ENCODE data around the gene MTHFS. TPM values are rescaled to one million over a fixed set of nuclear protein-coding genes. Genes with fewer than 3 reads are reported as not detected.

MTHFS gene
- total RNA-seq, 3 donors from 2014 or later (not counting 1 experiment from before 2014, with no cell fraction given): 7.0 to 10.8 (median 10.5) TPM

DNA sequence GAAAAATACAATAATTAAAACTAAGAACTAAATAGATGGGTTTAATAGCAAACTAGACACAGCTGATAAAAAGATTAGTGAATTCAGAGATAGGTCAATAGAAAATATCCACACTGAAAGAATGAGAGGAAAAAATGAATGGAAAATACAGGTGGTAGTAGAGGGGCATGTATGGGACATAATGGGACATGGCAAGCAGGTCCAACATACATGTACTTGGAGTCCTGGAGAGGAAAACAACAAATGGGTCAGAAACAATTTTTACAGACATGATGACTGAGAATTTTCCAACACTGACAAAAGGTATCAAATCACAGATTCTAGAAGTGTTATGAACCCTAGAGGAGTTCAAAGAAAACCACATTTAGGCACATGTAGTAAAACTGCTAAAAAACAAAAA lies 68.4 kb downstream of the MTHFS start:
- Mint-ChIP-seq H3K9me3 (no peaks in the 10 kb centered on the region), H3K4me1 (peaks cover 30 to 33% of the 10 kb centered on the region in 2 donors), H3K36me3 (no peaks in the 10 kb centered on the region), H3K27me3 (ENCODE audit: low read depth in 2 of 2) (no peaks in the 10 kb centered on the region), H3K4me3 (no peak overlapping the region), H3K27ac (no peak overlapping the region)
- peaks cover 16% of the 10 kb centered on the region for H3K4me1 ChIP-seq (ENCODE audit: control insufficient read depth, insufficient read depth, low read length)
- no peaks in the 10 kb centered on the region for H3K27me3 ChIP-seq (ENCODE audit: control insufficient read depth, insufficient read depth, low read length)
- intact Hi-C loops (cut with micrococcal nuclease): no loop called here
- no peaks in the 10 kb centered on the region for H3K9me3 ChIP-seq (ENCODE audit: control insufficient read depth, insufficient read depth, low read length)
- DNase-seq: no peak
- H3K4me3 ChIP-seq (ENCODE audit: low read length): no peak overlapping the region
- H3K36me3 ChIP-seq (ENCODE audit: control insufficient read depth, insufficient read depth, low read length): no peaks in the 10 kb centered on the region
- ATAC-seq: no peak
- TF ChIP-seq, protein P1, sequence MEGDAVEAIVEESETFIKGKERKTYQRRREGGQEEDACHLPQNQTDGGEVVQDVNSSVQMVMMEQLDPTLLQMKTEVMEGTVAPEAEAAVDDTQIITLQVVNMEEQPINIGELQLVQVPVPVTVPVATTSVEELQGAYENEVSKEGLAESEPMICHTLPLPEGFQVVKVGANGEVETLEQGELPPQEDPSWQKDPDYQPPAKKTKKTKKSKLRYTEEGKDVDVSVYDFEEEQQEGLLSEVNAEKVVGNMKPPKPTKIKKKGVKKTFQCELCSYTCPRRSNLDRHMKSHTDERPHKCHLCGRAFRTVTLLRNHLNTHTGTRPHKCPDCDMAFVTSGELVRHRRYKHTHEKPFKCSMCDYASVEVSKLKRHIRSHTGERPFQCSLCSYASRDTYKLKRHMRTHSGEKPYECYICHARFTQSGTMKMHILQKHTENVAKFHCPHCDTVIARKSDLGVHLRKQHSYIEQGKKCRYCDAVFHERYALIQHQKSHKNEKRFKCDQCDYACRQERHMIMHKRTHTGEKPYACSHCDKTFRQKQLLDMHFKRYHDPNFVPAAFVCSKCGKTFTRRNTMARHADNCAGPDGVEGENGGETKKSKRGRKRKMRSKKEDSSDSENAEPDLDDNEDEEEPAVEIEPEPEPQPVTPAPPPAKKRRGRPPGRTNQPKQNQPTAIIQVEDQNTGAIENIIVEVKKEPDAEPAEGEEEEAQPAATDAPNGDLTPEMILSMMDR (IDR thresholded peaks at IDR 0.05): no peak
- no peak overlapping the region for H3K27ac ChIP-seq (ENCODE audit: low read length)

DNA sequence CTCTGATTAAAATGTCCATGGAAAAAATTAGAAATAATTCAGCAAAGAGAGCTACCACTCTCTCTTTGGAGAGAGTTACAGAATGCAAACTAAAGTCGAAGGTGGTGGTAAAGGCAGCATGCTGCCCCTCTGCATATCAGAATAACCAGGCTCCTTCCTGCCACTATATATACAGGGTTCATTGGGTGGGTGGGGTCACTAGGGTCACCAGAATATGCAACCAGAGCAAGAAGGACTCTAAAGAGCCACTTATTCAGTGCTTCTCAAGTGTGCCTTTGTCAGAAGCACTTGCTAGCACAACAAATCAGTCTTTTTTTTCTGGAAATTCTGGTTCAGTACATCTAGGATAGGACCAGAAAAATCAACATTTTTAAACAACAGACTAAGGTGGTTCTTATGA lies 70.0 kb downstream of the MTHFS start:
- Mint-ChIP-seq H3K27ac (no peak overlapping the region), H3K27me3 (ENCODE audit: low read depth in 2 of 2) (no peaks in the 10 kb centered on the region), H3K4me1 (peaks cover 15 to 16% of the 10 kb centered on the region in 2 donors), H3K9me3 (no peaks in the 10 kb centered on the region), H3K4me3 (no peak overlapping the region), H3K36me3 (no peaks in the 10 kb centered on the region)
- Histone ChIP-seq H3K4me1 (ENCODE audit: control insufficient read depth, insufficient read depth, low read length) (peaks cover 8% of the 10 kb centered on the region), H3K4me3 (ENCODE audit: low read length) (no peak overlapping the region), H3K27me3 (ENCODE audit: control insufficient read depth, insufficient read depth, low read length) (no peaks in the 10 kb centered on the region), H3K36me3 (ENCODE audit: control insufficient read depth, insufficient read depth, low read length) (no peaks in the 10 kb centered on the region), H3K9me3 (ENCODE audit: control insufficient read depth, insufficient read depth, low read length) (no peaks in the 10 kb centered on the region), H3K27ac (ENCODE audit: low read length) (no peak overlapping the region)
- no peak for DNase-seq
- TF ChIP-seq, protein P1 (IDR thresholded peaks at IDR 0.05): no peak
- intact Hi-C loops (cut with micrococcal nuclease): no loop called here
- ATAC-seq: no peak
- no CpG with 5 or more reads among the region's 1 CpG for WGBS (ENCODE audit: insufficient coverage)

DNA sequence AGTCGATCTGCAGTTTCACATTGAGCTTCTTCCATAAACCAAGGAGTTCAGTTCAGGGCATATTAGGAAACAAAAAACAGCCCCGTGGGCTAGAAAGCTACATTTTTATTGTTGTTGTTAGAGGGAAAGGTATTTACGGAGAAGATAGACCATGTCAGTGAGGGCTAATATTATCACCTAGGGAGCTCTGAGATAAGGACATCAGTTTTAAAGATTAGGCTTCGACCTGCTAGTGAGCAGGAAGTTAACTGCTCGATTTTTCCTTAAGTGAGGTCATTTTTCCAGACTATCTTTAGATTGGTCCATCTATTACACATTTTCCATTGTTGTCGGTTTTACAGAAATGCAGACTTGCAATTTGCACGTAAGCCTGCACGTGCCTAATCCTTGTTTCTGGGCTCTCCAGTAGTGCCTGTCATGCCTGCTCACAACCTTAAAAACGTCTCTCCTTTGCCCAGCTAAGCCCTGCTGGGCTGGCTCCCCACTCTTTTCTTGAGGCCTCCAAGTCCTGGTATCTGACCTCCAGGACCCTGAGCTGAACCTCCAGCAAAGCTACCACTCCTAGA lies 72.6 kb downstream of the MTHFS start:
- H3K27me3 ChIP-seq (ENCODE audit: control insufficient read depth, insufficient read depth, low read length): no peaks in the 10 kb centered on the region
- H3K27me3 Mint-ChIP-seq (ENCODE audit: low read depth in 2 of 2): no peaks in the 10 kb centered on the region
- DNase-seq: no peak
- H3K4me1 ChIP-seq (ENCODE audit: control insufficient read depth, insufficient read depth, low read length): no peaks in the 10 kb centered on the region
- no peak for ATAC-seq
- H3K9me3 Mint-ChIP-seq: peaks cover 0 to 2% of the 10 kb centered on the region in 2 donors
- H3K36me3 ChIP-seq (ENCODE audit: control insufficient read depth, insufficient read depth, low read length): no peaks in the 10 kb centered on the region
- no peak overlapping the region for H3K4me3 Mint-ChIP-seq
- no peak overlapping the region for H3K27ac ChIP-seq (ENCODE audit: low read length)
- WGBS (ENCODE audit: insufficient coverage): 87% methylated on average over 9 of the region's 9 CpGs
- intact Hi-C loops (cut with micrococcal nuclease): no loop called here
- TF ChIP-seq, protein P1 (IDR thresholded peaks at IDR 0.05): no peak
- no peaks in the 10 kb centered on the region for H3K36me3 Mint-ChIP-seq
- H3K27ac Mint-ChIP-seq: no peak overlapping the region
- no peak overlapping the region for H3K4me3 ChIP-seq (ENCODE audit: low read length)
- no peaks in the 10 kb centered on the region for H3K9me3 ChIP-seq (ENCODE audit: control insufficient read depth, insufficient read depth, low read length)
- peaks cover 0 to 4% of the 10 kb centered on the region in 2 donors for H3K4me1 Mint-ChIP-seq

DNA sequence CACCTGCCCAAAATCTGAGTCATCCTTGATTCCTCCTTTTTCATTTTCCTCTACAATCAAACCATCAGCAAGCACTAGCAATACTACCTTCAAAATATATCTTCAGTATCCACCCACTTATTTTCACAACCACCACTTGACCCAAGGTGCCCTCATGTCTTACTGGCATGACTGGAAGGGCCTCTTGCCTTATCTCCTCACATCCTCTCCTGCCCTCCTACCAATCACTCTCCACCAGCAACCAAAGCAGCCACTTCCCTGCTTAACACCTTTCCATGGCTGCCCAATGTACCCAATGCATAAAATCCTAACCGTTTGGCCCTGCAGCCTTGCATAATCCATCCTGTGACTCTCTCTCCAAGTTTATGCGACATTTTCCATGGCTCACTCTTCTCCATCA lies 76.0 kb downstream of the MTHFS start:
- H3K4me1 ChIP-seq (ENCODE audit: control insufficient read depth, insufficient read depth, low read length): no peaks in the 10 kb centered on the region
- no peaks in the 10 kb centered on the region for H3K9me3 ChIP-seq (ENCODE audit: control insufficient read depth, insufficient read depth, low read length)
- ATAC-seq (no peak), DNase-seq (no peak)
- H3K4me3 ChIP-seq (ENCODE audit: low read length): no peak overlapping the region
- no peaks in the 10 kb centered on the region for H3K4me1 Mint-ChIP-seq
- intact Hi-C loops (cut with micrococcal nuclease): no loop called here
- H3K36me3 Mint-ChIP-seq: no peaks in the 10 kb centered on the region
- TF ChIP-seq, protein P1 (IDR thresholded peaks at IDR 0.05): no peak
- no peak overlapping the region for H3K27ac ChIP-seq (ENCODE audit: low read length)
- H3K4me3 Mint-ChIP-seq: no peak overlapping the region
- H3K27me3 Mint-ChIP-seq (ENCODE audit: low read depth in 2 of 2): peaks cover 0 to 3% of the 10 kb centered on the region in 2 donors
- WGBS (ENCODE audit: insufficient coverage): 88% methylated on average over 2 of the region's 2 CpGs
- peaks cover 0 to 2% of the 10 kb centered on the region in 2 donors for H3K9me3 Mint-ChIP-seq
- no peaks in the 10 kb centered on the region for H3K36me3 ChIP-seq (ENCODE audit: control insufficient read depth, insufficient read depth, low read length)
- no peaks in the 10 kb centered on the region for H3K27me3 ChIP-seq (ENCODE audit: control insufficient read depth, insufficient read depth, low read length)
- no peak overlapping the region for H3K27ac Mint-ChIP-seq
